ENCODE results near the gene AFP.

DNA sequence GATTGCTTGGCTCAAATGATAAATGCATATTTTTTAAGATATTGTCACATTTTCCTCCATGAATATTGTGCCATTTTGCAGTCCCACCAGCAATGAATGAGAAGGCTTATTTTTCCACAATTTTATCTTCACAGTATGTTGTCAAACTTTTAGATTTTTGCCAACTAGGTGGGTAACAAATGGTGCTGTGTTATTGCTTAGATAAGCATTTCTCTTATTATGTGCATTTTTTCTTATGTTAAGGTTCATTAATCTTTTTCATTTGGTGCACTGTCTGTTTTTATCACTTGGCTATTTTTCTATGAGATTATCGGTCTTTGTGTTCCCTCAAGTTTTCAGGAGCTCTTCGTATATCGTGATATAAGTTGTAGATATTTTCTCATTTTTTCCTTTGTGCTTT is 32.1 kb downstream of the AFP start:
- TF ChIP-seq, protein P1, sequence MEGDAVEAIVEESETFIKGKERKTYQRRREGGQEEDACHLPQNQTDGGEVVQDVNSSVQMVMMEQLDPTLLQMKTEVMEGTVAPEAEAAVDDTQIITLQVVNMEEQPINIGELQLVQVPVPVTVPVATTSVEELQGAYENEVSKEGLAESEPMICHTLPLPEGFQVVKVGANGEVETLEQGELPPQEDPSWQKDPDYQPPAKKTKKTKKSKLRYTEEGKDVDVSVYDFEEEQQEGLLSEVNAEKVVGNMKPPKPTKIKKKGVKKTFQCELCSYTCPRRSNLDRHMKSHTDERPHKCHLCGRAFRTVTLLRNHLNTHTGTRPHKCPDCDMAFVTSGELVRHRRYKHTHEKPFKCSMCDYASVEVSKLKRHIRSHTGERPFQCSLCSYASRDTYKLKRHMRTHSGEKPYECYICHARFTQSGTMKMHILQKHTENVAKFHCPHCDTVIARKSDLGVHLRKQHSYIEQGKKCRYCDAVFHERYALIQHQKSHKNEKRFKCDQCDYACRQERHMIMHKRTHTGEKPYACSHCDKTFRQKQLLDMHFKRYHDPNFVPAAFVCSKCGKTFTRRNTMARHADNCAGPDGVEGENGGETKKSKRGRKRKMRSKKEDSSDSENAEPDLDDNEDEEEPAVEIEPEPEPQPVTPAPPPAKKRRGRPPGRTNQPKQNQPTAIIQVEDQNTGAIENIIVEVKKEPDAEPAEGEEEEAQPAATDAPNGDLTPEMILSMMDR (conservative IDR thresholded peaks at IDR 0.05) = no peak
- no peak for TF ChIP-seq EZH2 (IDR thresholded peaks at IDR 0.05; ENCODE audit: low read depth)

Measured in PC-9 (cell line).